ENCODE results near the gene IFT20. TPM values are rescaled to one million over a fixed set of nuclear protein-coding genes. Genes with fewer than 3 reads are reported as not detected.

The IFT20 gene
- total and polyA plus RNA-seq, 2 of the 13 experiments (the other 11 are each of a cell fraction or from before 2014, with no cell fraction given) = 28.0 to 37.8 TPM

DNA sequence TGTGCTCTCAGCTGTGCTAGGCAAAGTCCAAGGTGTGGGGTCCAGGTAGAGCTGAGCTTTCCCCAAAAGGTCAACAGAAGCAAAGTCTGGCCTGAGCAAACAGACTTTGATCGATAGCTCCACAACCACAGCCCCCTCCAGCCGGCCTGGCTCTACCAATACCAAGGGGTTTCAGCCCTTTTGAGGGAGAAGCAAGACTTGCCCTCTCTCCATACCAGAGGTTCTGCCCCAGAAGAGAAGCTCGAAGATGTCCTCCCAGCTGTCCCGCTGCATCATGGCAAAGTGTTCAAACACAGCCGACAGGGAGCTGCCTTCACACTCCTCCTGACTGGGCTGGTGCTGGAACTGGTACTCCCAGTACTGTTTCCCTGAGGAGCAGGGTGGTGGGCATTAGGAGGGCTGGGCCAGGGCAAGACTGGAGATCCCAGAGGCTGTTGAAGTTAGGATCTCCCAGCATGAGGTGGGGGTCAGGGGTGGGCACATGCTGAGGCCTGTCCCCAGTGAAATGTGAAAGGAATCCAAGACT lies 33.1 kb upstream of the IFT20 start (continued):
- TF ChIP-seq, protein P1, sequence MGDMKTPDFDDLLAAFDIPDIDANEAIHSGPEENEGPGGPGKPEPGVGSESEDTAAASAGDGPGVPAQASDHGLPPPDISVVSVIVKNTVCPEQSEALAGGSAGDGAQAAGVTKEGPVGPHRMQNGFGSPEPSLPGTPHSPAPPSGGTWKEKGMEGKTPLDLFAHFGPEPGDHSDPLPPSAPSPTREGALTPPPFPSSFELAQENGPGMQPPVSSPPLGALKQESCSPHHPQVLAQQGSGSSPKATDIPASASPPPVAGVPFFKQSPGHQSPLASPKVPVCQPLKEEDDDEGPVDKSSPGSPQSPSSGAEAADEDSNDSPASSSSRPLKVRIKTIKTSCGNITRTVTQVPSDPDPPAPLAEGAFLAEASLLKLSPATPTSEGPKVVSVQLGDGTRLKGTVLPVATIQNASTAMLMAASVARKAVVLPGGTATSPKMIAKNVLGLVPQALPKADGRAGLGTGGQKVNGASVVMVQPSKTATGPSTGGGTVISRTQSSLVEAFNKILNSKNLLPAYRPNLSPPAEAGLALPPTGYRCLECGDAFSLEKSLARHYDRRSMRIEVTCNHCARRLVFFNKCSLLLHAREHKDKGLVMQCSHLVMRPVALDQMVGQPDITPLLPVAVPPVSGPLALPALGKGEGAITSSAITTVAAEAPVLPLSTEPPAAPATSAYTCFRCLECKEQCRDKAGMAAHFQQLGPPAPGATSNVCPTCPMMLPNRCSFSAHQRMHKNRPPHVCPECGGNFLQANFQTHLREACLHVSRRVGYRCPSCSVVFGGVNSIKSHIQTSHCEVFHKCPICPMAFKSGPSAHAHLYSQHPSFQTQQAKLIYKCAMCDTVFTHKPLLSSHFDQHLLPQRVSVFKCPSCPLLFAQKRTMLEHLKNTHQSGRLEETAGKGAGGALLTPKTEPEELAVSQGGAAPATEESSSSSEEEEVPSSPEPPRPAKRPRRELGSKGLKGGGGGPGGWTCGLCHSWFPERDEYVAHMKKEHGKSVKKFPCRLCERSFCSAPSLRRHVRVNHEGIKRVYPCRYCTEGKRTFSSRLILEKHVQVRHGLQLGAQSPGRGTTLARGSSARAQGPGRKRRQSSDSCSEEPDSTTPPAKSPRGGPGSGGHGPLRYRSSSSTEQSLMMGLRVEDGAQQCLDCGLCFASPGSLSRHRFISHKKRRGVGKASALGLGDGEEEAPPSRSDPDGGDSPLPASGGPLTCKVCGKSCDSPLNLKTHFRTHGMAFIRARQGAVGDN (CRISPR knock-in tag; IDR thresholded peaks at IDR 0.05) = peak; percentile 67
- TF ChIP-seq ZNF431 (CRISPR knock-in tag; IDR thresholded peaks at IDR 0.05; ENCODE audit: borderline replicate concordance, low read depth) (no peak), ZFP36L1 (CRISPR knock-in tag; IDR thresholded peaks at IDR 0.05) (no peak), SMAD3 (CRISPR knock-in tag; IDR thresholded peaks at IDR 0.05) (0 out of 2 replicates have a peak, but pooled peaks have one; percentile 68), ZNF280B (CRISPR knock-in tag; IDR thresholded peaks at IDR 0.05; ENCODE audit: borderline replicate concordance) (no peak), ZNF10 (CRISPR knock-in tag; IDR thresholded peaks at IDR 0.05; ENCODE audit: borderline replicate concordance, low read depth) (no peak), MAFG (CRISPR knock-in tag; IDR thresholded peaks at IDR 0.05) (no peak), ZNF33B (CRISPR knock-in tag; IDR thresholded peaks at IDR 0.05) (no peak), XRCC5 (optimal IDR thresholded peaks at IDR 0.05; ENCODE audit: low read length) (no peak), ARID2 (CRISPR knock-in tag; IDR thresholded peaks at IDR 0.05; ENCODE audit: borderline replicate concordance) (no peak), ZBTB21 (CRISPR knock-in tag; IDR thresholded peaks at IDR 0.05) (0 out of 2 replicates have a peak, but pooled peaks have one; percentile 30), TBX2 (CRISPR knock-in tag; IDR thresholded peaks at IDR 0.05; ENCODE audit: borderline replicate concordance) (peak; percentile 89), ERF (CRISPR knock-in tag; IDR thresholded peaks at IDR 0.05) (peak; percentile 53; the same call in 1 of the 2 replicates), SIN3B (IDR thresholded peaks at IDR 0.05; ENCODE audit: low read length) (no peak), NCOA5 (CRISPR knock-in tag; IDR thresholded peaks at IDR 0.05) (no peak), POLR2A (IDR thresholded peaks at IDR 0.05; ENCODE audit: insufficient read depth in 1 of 2, low read depth in 2 of 2, low read length in 2 of 2) (peak; percentile 51 to 68; a peak in 3 of 4 replicates), SNRNP70 (IDR thresholded peaks at IDR 0.05; ENCODE audit: low read depth, low read length) (no peak), ZNF782 (CRISPR knock-in tag; IDR thresholded peaks at IDR 0.05; ENCODE audit: borderline replicate concordance) (no peak; the same call in 1 of the 2 replicates), NFE2L1 (CRISPR knock-in tag; IDR thresholded peaks at IDR 0.05; ENCODE audit: borderline replicate concordance) (no peak)
- TF ChIP-seq, protein P2, sequence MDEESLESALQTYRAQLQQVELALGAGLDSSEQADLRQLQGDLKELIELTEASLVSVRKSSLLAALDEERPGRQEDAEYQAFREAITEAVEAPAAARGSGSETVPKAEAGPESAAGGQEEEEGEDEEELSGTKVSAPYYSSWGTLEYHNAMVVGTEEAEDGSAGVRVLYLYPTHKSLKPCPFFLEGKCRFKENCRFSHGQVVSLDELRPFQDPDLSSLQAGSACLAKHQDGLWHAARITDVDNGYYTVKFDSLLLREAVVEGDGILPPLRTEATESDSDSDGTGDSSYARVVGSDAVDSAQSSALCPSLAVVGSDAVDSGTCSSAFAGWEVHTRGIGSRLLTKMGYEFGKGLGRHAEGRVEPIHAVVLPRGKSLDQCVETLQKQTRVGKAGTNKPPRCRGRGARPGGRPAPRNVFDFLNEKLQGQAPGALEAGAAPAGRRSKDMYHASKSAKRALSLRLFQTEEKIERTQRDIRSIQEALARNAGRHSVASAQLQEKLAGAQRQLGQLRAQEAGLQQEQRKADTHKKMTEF (CRISPR knock-in tag; IDR thresholded peaks at IDR 0.05) = peak; percentile 70
- TF ChIP-seq, protein P3, sequence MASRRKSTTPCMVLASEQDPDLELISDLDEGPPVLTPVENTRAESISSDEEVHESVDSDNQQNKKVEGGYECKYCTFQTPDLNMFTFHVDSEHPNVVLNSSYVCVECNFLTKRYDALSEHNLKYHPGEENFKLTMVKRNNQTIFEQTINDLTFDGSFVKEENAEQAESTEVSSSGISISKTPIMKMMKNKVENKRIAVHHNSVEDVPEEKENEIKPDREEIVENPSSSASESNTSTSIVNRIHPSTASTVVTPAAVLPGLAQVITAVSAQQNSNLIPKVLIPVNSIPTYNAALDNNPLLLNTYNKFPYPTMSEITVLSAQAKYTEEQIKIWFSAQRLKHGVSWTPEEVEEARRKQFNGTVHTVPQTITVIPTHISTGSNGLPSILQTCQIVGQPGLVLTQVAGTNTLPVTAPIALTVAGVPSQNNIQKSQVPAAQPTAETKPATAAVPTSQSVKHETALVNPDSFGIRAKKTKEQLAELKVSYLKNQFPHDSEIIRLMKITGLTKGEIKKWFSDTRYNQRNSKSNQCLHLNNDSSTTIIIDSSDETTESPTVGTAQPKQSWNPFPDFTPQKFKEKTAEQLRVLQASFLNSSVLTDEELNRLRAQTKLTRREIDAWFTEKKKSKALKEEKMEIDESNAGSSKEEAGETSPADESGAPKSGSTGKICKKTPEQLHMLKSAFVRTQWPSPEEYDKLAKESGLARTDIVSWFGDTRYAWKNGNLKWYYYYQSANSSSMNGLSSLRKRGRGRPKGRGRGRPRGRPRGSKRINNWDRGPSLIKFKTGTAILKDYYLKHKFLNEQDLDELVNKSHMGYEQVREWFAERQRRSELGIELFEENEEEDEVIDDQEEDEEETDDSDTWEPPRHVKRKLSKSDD (CRISPR knock-in tag; IDR thresholded peaks at IDR 0.05; ENCODE audit: low read depth) = no peak

All from HepG2 (cell line).